Prostate gland (tissue), 2 donors: ENCODE measurements around the gene PLA2G2F.

Source experiments
- CTCF ChIP-seq, 4 experiments: fragments of 200-600 bp in 2 of 4; fragments of 450-650 bp in 2 of 4; sonication (generic) in 2 of 4; IDR thresholded peaks; 1 replicate in 3 of 4; 2 replicates in 1 of 4; pipeline ENCODE4 v1.5.1; 2016 to 2019; ENCODE audit warnings: antibody characterized with exemption in 4 of 4, mild to moderate bottlenecking in 2 of 4, moderate library complexity in 2 of 4
- POLR2A ChIP-seq: fragments of 450-650 bp; IDR thresholded peaks from one replicate; pipeline ENCODE4 v1.6.1; 2016; ENCODE audit warnings: antibody characterized with exemption, mild to moderate bottlenecking

GRCh38 chr1:20154301-20154831 is 15.2 kb downstream of the PLA2G2F start:
- TF ChIP-seq CTCF (IDR thresholded peaks at IDR 0.05), result no peak
- no peak for TF ChIP-seq POLR2A
